Measurements from ENCODE around the gene CSNK1D.

- no peak for TF ChIP-seq CTCF (IDR thresholded peaks at IDR 0.05)
- no peak for TF ChIP-seq POLR2A (IDR thresholded peaks at IDR 0.05)
Measured at GRCh38 chr17:82246365-82247181, 26.9 kb downstream of the CSNK1D start.
